Dendritic cell treated with granulocyte-macrophage colony-stimulating factor and Interleukin-4, amounts not matched to agents 40 ng/mL and 50 ng/mL, for 4 days (primary cell): Measurements from ENCODE around the gene COL4A1.

Experiments used
- H3K27ac Mint-ChIP-seq: one replicate; pipeline ENCODE4 v1.8.0; 2022; ENCODE audit warnings: mild to moderate bottlenecking, mixed read lengths
- H3K27me3 Mint-ChIP-seq: one replicate; pipeline ENCODE4 v1.8.0; 2022; ENCODE audit warnings: mild to moderate bottlenecking, mixed read lengths
- H3K36me3 Mint-ChIP-seq: one replicate; pipeline ENCODE4 v1.8.0; 2022; ENCODE audit warnings: low read depth, mixed read lengths
- H3K4me1 Mint-ChIP-seq: one replicate; pipeline ENCODE4 v1.8.0; 2022; ENCODE audit warnings: low read depth, mixed read lengths
- H3K4me3 Mint-ChIP-seq: one replicate; pipeline ENCODE4 v1.8.0; 2022; ENCODE audit warnings: mild to moderate bottlenecking, moderate library complexity, mixed read lengths
- H3K9me3 Mint-ChIP-seq: one replicate; pipeline ENCODE4 v1.8.0; 2022; ENCODE audit warnings: mixed read lengths
- intact Hi-C: fragments of 100-400 bp; cut with micrococcal nuclease; formaldehyde crosslinking; loops from one replicate; pipeline ENCODE4 v1.15.0; 2022

The COL4A1 gene

GRCh38 chr13:110347088-110347487, 40.1 kb upstream of the COL4A1 start:
- H3K9me3 Mint-ChIP-seq: no peaks in the 10 kb centered on the region
- no peaks in the 10 kb centered on the region for H3K36me3 Mint-ChIP-seq

DNA sequence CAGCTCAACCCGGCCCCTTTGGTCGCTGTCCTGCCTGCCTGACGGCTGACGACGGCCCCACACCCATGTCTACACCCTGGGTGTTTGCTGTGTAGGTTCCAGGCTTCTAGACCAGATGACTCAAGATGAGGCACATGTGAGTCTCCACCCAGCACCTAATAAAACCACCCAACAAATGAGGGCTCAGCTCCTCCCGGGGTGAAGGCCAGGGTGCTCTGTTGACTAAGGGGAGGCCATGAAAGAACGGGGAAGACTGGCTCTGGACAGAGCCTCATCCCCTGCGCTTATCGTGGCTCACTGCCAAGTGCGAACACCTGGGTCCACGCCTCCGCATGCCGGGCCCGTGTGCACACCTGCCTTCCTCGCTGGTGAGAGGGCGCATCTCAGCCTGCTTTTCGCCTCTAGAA, 39.7 kb upstream of the COL4A1 start:
- H3K27me3 Mint-ChIP-seq: peaks cover 19% of the 10 kb centered on the region
- H3K4me3 Mint-ChIP-seq: no peak overlapping the region
- no peaks in the 10 kb centered on the region for H3K9me3 Mint-ChIP-seq
- H3K27ac Mint-ChIP-seq: no peak overlapping the region
- peaks cover 3% of the 10 kb centered on the region for H3K4me1 Mint-ChIP-seq
- intact Hi-C loops: no loop called here
- H3K36me3 Mint-ChIP-seq: no peaks in the 10 kb centered on the region

More at GRCh38 chr13:110347088-110347487, 40.1 kb upstream of the COL4A1 start:
- intact Hi-C loops: no loop called here
- Mint-ChIP-seq H3K27me3 (peaks cover 19% of the 10 kb centered on the region), H3K4me1 (no peaks in the 10 kb centered on the region), H3K27ac (no peak overlapping the region), H3K4me3 (no peak overlapping the region)

- H3K36me3 Mint-ChIP-seq: no peaks in the 10 kb centered on the region
- no peak overlapping the region for H3K4me3 Mint-ChIP-seq
- no peaks in the 10 kb centered on the region for H3K9me3 Mint-ChIP-seq
- no peak overlapping the region for H3K27ac Mint-ChIP-seq
- peaks cover 13% of the 10 kb centered on the region for H3K4me1 Mint-ChIP-seq
- peaks cover 23% of the 10 kb centered on the region for H3K27me3 Mint-ChIP-seq
- intact Hi-C loops: no loop called here
Observed at GRCh38 chr13:110345701-110346100, 38.7 kb upstream of the COL4A1 start.

- Mint-ChIP-seq H3K27ac (no peak overlapping the region), H3K9me3 (no peaks in the 10 kb centered on the region), H3K27me3 (peaks cover 27% of the 10 kb centered on the region)
Observed at GRCh38 chr13:110345266-110345665, 38.3 kb upstream of the COL4A1 start.

GRCh38 chr13:110344320-110344719, 37.4 kb upstream of the COL4A1 start:
- Mint-ChIP-seq H3K27ac (no peak overlapping the region), H3K36me3 (no peaks in the 10 kb centered on the region), H3K27me3 (peaks cover 32% of the 10 kb centered on the region), H3K4me3 (no peak overlapping the region), H3K4me1 (peaks cover 20% of the 10 kb centered on the region), H3K9me3 (no peaks in the 10 kb centered on the region)
- intact Hi-C loops: no loop called here

More at GRCh38 chr13:110345266-110345665, 38.3 kb upstream of the COL4A1 start:
- no peak overlapping the region for H3K4me3 Mint-ChIP-seq
- no peaks in the 10 kb centered on the region for H3K36me3 Mint-ChIP-seq
- H3K4me1 Mint-ChIP-seq: peaks cover 17% of the 10 kb centered on the region
- intact Hi-C loops: no loop called here

DNA sequence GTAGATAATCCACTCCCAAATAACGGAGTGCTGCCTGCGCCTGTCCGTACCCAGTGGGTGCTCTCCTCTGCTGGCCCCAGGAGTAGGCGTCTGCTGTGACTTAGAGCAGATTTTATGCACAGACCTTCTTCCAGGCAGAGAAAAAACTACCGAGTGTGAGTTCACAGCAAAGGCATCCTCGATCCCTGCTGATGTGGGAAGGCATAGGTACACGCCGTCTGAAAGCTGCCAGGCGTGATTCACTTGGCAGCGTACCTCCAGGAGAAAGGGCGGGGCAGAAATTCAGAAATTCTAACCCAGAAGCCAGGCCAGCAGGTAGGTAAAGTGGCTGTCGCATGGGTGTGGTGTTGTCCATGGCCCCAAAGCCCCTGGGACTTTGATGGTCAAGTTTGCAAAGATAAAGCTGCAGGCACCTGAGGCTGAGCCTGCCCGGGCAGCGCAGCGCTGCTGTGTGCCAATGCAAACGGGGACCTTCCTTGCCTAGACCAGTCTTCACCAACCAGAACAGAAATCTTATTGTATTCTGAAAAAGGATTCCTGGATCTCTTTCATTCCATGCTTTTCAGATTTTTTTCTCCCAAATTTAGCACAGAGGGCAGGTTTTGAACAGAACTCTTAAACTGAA, 36.4 kb upstream of the COL4A1 start:
- intact Hi-C loops: no loop called here
- Mint-ChIP-seq H3K36me3 (no peaks in the 10 kb centered on the region), H3K27me3 (peaks cover 37% of the 10 kb centered on the region), H3K4me3 (no peak overlapping the region), H3K9me3 (no peaks in the 10 kb centered on the region), H3K27ac (no peak overlapping the region), H3K4me1 (peaks cover 20% of the 10 kb centered on the region)

- intact Hi-C loops: no loop called here
- Mint-ChIP-seq H3K36me3 (no peaks in the 10 kb centered on the region), H3K27me3 (peaks cover 42% of the 10 kb centered on the region), H3K4me3 (no peak overlapping the region), H3K27ac (no peak overlapping the region), H3K4me1 (peaks cover 20% of the 10 kb centered on the region), H3K9me3 (no peaks in the 10 kb centered on the region)
Observed at GRCh38 chr13:110342474-110342873, 35.5 kb upstream of the COL4A1 start.

DNA sequence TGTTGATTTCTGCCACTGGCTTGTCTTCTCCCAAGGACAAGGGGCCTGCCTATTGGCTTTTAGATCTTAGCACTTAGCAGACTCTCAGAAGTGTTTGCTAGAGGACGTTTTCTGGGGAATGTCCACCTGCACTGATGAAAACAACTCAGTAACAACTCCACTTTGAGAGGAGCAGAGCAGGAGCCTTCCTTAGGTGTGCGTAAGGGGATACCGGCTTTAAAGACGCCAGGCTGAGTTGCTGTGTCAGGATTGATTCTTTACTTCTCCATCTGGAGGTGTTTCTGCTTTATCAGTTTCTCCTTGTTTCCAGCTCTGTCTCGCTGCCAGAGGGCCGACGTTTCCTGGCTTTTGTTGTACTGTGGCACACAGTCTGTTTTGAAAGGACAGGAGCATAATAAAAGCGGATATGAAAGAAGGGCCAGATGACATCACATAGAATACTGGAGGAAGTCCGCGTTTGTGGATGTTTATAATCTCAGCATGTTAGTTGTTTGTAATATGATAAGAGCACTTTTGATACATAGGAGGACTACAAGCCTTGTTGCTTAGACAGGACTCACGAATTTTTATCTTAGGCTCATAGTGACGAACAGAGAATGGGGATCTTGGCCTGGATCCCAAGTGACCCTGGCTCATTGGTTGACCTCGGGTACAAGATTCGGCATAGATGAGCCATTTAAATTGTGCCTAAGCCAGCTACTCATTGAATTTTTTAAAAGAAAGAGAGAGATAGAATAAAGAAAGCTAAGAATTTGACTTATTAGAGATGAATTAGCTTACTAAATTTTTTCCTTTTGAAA, 34.7 kb upstream of the COL4A1 start:
- Mint-ChIP-seq H3K4me3 (no peak overlapping the region), H3K27ac (peak overlapping the region; percentile 59), H3K36me3 (no peaks in the 10 kb centered on the region), H3K27me3 (peaks cover 45% of the 10 kb centered on the region), H3K9me3 (no peaks in the 10 kb centered on the region), H3K4me1 (peaks cover 20% of the 10 kb centered on the region)
- intact Hi-C loops: no loop called here

GRCh38 chr13:110340812-110341444, 34.0 kb upstream of the COL4A1 start:
- H3K36me3 Mint-ChIP-seq: no peaks in the 10 kb centered on the region
- H3K4me1 Mint-ChIP-seq: peaks cover 20% of the 10 kb centered on the region
- peak overlapping the region; percentile 59 for H3K27ac Mint-ChIP-seq
- H3K27me3 Mint-ChIP-seq: peaks cover 47% of the 10 kb centered on the region
- H3K9me3 Mint-ChIP-seq: no peaks in the 10 kb centered on the region
- peak overlapping the region; percentile 36 for H3K4me3 Mint-ChIP-seq
- intact Hi-C loops: no loop called here

GRCh38 chr13:110339975-110340550, 33.1 kb upstream of the COL4A1 start:
- H3K4me3 Mint-ChIP-seq: no peak overlapping the region
- no peaks in the 10 kb centered on the region for H3K9me3 Mint-ChIP-seq
- intact Hi-C loops: no loop called here
- no peaks in the 10 kb centered on the region for H3K36me3 Mint-ChIP-seq
- H3K27ac Mint-ChIP-seq: no peak overlapping the region
- peaks cover 47% of the 10 kb centered on the region for H3K27me3 Mint-ChIP-seq
- peaks cover 20% of the 10 kb centered on the region for H3K4me1 Mint-ChIP-seq

DNA sequence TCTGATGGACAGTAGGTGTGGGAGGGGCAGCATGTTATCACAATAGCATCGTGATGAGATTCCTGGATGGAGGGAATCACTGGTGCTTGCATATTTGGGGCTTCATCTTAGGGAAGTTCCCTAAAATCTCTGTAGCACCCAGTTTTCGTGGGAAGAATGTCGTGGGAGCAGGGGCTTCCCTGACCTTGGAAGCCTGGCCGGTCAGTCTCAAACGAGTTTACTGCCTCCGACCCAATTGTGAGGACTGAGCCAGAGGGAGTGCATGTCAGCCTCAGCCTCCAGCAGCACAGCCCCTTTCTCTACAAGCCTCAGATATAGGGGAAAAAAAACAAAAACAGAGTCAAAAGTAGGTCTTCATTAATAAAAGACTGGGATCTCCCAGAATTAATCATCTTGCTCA, 32.3 kb upstream of the COL4A1 start:
- H3K27me3 Mint-ChIP-seq: peaks cover 47% of the 10 kb centered on the region
- intact Hi-C loops: no loop called here
- peaks cover 20% of the 10 kb centered on the region for H3K4me1 Mint-ChIP-seq
- no peak overlapping the region for H3K27ac Mint-ChIP-seq
- H3K9me3 Mint-ChIP-seq: no peaks in the 10 kb centered on the region
- no peak overlapping the region for H3K4me3 Mint-ChIP-seq
- no peaks in the 10 kb centered on the region for H3K36me3 Mint-ChIP-seq

DNA sequence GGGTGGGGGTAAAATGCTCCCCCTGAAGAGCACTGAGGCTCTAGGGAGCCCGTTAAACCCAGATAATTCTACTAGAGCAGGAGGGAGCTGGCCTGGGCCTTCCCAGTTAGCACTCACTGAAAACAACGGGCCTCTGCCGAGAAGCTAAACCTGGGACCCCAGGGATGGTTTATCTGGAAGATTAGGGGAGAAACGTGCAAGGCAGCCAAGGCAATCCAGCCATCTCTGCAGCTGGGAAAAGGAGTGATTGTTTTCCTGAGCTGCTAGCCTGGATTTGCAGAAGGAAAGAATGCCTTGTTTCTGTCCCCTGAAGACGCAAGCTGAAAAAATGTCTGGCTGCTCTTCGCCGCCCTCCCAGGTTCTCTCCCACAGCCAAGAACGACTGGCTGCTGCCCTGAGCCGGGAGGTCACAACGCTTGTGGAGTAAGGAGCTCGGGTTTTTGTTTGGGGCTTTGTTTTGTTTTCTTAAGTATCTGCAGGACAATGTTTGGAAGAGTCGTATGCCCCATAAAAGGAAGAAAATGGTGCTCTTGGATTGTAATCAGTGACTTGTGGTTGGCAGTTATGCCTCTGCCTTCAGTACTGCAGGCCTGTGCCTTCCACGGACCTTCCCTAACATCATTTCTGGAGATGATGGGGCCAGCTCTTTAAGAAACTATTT, 31.6 kb upstream of the COL4A1 start:
- intact Hi-C loops: no loop called here
- no peak overlapping the region for H3K4me3 Mint-ChIP-seq
- no peaks in the 10 kb centered on the region for H3K9me3 Mint-ChIP-seq
- H3K27me3 Mint-ChIP-seq: peaks cover 45% of the 10 kb centered on the region
- H3K4me1 Mint-ChIP-seq: peaks cover 20% of the 10 kb centered on the region
- H3K27ac Mint-ChIP-seq: no peak overlapping the region
- no peaks in the 10 kb centered on the region for H3K36me3 Mint-ChIP-seq

DNA sequence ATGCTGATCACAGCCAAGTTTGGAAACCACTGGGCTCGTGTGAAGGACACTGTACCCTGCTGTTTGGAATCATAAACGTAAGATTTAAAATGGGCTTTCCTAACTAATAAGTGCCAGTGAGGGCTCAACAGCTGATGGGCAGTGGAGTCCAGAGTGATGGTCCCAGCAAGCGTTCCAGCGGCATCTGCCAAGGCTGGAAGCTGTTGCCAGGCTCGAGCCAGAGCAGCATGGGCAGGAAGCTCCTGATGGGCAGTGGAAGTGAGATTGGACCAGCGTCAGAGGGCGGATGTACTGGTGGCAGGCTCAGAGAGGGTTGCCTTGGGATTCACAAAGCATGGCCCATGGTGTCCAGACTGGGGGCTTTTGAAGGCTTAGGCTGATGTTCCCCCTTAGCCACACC, 30.3 kb upstream of the COL4A1 start:
- Mint-ChIP-seq H3K36me3 (no peaks in the 10 kb centered on the region), H3K4me1 (peaks cover 20% of the 10 kb centered on the region), H3K27ac (no peak overlapping the region), H3K27me3 (peaks cover 36% of the 10 kb centered on the region), H3K9me3 (no peaks in the 10 kb centered on the region), H3K4me3 (no peak overlapping the region)
- intact Hi-C loops: no loop called here

- intact Hi-C loops: no loop called here
- Mint-ChIP-seq H3K36me3 (no peaks in the 10 kb centered on the region), H3K4me3 (no peak overlapping the region), H3K4me1 (peaks cover 17% of the 10 kb centered on the region), H3K9me3 (no peaks in the 10 kb centered on the region), H3K27me3 (peaks cover 36% of the 10 kb centered on the region), H3K27ac (no peak overlapping the region)
Observed at GRCh38 chr13:110336681-110337080, 29.7 kb upstream of the COL4A1 start.
